HG02973 (cell line): ENCODE data around the gene SETD1B.
"Not testable (repeated sequence)": the region's sequence is repeated elsewhere in the genome, so short reads cannot be mapped to it uniquely, and the experiment has no call there.

Experiments used
- ATAC-seq: cut with Tn5 transposase; IDR thresholded peaks from one replicate; pipeline ENCODE4 v1.9.1; 2021; ENCODE audit warnings: moderate library complexity; ENCODE audit not compliant: unreplicated experiment

Gene SETD1B

DNA sequence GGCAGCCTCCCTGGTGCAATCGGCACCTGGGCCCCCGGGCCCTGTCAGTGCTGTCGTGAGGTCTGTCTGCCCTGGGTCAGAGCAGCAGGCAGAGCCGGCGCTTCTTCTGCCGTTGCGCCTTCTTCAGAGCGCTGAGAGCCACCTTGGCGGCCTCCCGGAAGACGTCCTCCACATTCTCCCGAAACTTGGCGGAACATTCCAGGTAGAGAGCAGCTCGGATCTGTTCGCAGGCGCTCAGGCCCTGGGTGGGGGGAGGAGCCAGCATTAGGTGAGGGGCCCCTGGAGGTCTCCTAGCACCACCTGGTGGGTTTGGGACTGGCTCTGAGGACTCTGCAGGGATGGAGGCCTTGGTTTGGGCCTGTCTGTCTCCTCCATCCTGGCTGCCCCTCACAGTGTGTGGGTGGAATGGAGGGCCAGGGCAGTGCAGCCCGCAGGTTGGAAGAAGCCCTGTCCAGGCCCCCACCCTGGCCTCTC lies 24.4 kb upstream of the SETD1B start:
- ATAC-seq = no peak

GRCh38 chr12:121780429-121780828 lies 23.4 kb upstream of the SETD1B start:
- no peak for ATAC-seq

DNA sequence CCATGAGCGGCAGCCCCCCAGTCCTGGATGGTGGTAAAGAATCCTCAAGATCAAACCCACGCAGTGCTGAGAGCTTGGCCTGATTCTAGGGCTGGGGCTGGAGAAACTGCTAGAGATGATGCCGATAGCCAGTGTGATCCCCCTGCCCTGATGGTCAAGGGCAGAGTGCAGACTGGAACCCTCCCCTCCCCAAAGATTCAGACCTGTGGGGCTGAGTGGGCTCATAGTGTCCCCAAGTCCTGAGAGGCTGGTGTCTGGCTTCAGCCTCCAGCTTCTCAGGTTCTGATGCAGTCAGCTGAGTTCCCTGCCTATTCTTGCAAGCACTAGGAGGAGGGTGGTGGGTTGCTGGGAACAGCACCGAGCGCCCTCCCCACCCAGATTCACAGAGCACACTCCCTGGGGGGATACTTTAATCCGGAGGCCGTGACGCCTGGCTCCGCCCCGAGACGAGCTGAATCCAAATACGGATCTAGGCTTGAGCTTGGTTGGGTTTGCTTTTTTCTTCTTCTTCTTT lies 22.3 kb upstream of the SETD1B start:
- no peak for ATAC-seq

- no peak for ATAC-seq
These were observed 21.5 kb upstream of the SETD1B start for GRCh38 chr12:121781998-121782979.

DNA sequence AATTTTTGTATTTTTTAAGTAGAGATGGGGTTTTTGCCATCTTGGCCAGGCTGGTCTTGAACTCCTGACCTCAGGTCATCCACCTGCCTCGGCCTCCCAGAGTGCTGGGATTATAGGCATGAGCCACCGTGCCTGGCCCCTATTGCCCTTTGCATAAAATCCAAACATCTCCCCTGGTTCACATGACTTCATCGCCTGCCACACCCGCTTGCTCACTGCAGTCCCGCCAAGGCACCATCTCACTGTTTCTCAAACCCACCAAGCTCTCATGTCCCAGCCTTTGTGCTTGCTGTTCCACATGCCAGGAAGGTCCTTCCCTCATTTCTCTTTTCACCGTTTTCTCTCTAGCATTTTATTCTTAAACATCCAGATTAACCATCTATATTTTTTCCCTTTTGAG lies 20.0 kb upstream of the SETD1B start:
- no peak for ATAC-seq

- ATAC-seq = no peak
These were observed 19.3 kb upstream of the SETD1B start for GRCh38 chr12:121784460-121784859.

GRCh38 chr12:121786440-121786825 lies 17.4 kb upstream of the SETD1B start:
- ATAC-seq = no peak

DNA sequence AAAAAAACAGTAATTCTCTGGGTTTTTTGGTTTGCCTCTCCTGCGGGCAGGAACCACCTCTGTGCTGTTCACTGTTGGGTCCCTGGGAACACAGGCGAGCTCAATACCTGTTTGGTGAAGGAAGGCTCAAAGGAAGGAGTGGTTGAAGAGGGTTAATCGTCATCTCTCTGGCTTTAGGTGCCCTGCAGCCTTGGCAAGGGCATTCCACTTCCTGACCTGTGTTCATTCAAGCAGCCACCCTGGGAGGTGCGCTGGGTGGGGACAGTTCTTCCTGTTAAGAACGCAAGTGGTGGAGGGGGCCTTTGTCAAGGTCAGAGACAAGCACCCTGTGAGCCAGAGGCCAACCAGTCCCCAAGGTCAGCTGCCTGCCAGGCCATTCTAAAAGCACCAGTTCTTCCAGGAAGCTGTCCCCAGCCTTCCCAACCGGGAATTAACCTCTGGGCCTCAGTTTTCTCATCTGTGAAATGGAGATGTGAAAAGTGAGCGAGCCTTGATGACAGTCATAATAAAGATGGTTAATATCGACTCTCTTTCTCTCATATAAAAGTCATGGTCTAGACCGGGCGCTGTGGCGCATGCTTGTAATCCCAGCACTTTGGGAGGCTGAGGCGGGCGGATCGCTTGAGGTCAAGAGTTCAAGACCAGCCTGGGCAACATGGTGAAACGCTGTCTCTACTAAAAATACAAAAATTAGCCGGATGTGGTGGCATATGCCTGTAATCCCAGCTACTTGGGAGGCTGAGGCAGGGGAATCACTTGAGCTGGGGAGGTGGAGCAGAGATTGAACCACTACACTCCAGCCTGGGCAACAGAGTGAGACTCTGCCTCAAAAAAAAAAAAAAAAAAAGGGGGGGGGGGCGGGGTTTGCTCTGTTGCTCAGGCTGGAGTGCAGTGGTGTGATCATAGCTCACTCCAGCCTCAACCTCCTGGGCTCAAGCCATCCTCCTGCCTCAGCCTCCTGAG lies 16.5 kb upstream of the SETD1B start:
- no peak for ATAC-seq

DNA sequence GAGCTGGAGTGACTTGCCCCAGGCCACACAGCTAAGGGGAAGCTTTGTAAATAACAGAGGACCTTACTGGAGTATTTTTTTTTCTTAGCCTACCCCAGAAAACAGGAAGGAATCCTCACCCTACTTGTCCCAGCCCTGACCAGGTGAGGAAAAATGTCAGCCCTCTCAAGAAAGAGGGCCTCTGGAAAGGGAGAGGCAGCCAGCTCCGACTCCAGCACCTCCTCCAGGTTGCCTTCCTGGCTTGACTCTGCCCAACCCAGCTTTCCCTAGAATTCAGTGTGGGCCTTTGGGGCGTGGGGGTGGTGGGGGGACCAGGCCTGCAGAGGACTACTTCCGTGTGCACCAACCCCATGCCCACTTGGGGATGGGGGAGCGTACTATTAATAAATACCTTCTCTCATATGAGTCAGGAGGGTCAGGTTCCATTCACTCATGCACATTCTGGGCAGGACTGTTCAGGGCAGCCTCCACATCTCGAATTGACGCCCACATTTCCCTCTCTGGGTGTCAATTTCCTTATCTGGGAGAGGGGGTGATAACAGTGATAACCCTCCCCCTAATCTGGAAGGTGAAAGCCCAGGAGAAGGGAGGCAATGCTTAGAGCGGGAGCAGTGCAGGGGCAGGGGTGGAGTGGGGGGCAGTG lies 15.5 kb upstream of the SETD1B start:
- no peak for ATAC-seq

DNA sequence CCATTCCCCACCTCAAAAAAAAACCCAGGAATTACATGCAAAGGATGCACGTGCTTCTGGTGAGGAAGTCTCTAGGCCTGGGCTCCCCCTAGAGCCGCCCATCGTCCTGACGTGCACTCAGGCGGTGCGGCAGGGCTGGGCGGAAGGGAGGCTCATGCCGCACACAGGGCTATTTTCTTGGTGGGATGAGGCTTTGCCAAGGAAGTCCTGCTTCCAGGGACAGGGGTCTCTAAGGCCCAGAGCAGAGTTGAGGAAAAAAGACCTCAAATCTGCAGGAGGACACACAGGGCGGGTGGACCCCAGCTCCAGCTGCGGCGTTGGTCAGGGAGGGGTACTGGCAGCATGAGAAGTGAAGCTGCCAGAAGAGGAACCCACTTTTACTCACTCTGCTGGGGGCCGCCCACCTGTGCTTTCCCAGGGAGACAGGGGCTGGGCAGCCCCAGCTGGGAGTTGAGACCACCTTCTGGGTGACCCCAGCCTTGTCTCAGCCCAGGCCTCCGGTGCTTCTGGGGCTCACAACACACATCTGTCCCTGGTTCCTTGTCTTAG lies 14.5 kb upstream of the SETD1B start:
- ATAC-seq = peak; percentile 2

- peak; percentile 45 for ATAC-seq
These were observed 13.7 kb upstream of the SETD1B start for GRCh38 chr12:121789800-121790728.

- not testable (repeated sequence) for ATAC-seq
These were observed 13.0 kb upstream of the SETD1B start for GRCh38 chr12:121790785-121791184.

GRCh38 chr12:121791671-121792551 lies 11.9 kb upstream of the SETD1B start:
- no peak for ATAC-seq

DNA sequence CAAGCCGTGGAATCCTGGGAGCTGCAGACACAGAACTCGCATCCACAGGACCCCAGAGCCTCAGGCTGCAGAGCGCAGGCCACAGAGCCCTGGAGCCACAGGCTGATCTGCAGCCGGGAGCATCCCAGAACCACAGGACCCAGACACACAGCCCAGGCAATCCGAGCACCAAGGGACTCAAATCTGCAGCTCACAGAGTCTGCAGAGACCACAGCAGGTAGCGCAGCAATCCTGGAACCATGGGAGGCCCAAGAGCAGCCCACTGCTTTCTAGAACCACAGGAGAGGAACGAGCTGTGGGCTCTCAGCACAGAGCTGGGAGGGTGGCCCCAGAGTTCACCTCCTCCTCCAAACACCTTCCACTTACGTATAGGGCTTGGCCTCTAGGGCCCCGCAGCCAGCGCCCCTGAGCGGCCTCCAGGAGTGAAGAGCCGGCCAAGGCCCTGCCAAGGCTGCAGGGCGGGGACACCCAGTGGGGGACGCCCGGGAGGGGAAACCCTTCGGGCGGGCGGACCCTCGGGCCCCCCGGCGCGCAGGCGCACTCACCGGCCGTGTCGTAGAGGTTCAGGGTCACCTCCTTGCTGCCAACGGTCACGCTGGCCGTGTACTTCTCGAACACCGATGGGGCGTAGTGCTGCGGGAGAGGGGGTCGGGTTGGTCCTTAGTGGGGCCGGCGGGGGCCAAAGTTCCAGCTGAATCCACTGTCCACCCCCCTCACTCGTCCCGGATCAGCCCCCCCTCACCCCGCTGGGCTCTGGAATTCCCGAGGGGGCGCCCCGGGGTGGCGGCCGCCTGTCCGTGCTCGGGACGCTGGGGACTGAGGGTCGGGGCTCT lies 11.0 kb upstream of the SETD1B start:
- peak; percentile 15 for ATAC-seq

DNA sequence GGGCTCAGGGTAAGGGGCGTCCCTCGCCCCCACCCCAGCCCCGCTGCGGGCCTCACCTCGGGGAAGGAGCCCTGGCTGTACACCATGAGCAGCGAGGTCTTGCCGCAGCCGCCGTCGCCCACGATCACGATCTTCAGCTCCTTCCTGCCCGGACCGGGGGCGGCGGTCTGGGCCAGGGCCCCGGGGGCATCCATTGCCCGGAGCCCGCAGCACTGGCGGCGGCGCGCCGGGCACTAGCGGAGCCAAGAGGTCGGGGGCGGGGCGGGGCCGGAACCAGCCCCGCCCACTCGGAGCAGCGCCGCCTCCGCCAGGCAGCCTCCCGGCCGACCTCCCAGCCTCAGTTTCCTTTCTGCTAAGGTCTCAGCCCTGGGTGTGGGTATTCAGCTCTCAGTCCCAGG lies 10.4 kb upstream of the SETD1B start, which contains the start of gene RHOF:
TSS of gene RHOF (minus strand) at position 249 of the 398 bp plus-strand sequence. CDS start at position 194, 55 bp downstream.
- peak; percentile 11 for ATAC-seq

DNA sequence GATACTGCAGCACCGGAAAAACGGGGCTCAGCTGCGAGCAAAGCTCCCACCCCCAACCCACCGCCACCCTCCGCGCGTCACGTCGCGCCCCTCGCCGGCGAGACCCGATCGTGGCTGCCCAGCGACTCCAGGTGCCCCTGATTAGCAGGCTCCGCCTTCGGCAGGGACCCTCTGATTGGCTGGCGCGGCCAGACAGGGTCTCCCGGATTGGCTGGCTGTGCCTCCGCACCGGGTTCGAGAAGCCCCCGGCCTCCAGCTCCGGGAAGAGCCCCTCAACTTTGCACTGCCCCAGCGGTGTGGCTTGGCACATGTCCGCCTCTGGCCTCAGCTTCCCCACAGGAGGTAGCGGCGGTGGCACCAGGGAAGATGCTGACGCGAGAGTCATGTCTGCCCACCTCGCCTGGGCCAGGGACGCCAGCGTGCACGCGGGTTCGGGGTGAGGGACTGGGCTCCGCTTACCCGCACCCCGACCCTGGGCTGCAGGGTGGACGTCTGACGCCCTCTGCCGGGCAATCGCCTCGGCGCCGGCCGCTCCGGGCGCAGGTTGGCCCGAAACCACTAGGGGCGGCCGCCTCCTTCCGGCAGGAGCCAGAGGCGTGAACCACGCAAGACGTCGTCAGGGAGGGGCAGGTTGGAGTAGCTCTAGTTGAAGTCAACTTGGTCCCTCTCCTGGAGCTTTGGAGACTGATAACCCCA lies 9.8 kb upstream of the SETD1B start:
- peak; percentile 47 for ATAC-seq
